Neuronal stem cell (in vitro differentiated cells): ENCODE results near the gene FMO4. TPM values are rescaled to one million over a fixed set of nuclear protein-coding genes. Genes with fewer than 3 reads are reported as not detected.

Experiments
- DNase-seq: peaks from one replicate; pipeline ENCODE4 v3.0.0-alpha.2; 2013; ENCODE audit warnings: low spot score
- H2AFZ ChIP-seq: one replicate; pipeline ENCODE4 v1.6.1; 2013; ENCODE audit warnings: mild to moderate bottlenecking, low read length, inconsistent platforms
- H2AK5ac ChIP-seq: 2 replicates; pipeline ENCODE4 v1.6.1; 2013; ENCODE audit warnings: low read depth, mild to moderate bottlenecking, inconsistent platforms, low read length, moderate library complexity, mixed read lengths
- H2BK120ac ChIP-seq: 2 replicates; pipeline ENCODE4 v1.6.1; 2013; ENCODE audit warnings: low read depth, mild to moderate bottlenecking, inconsistent platforms, low read length, moderate library complexity, mixed read lengths
- H2BK12ac ChIP-seq: one replicate; pipeline ENCODE4 v1.6.1; 2013; ENCODE audit warnings: low read length, inconsistent platforms
- H2BK15ac ChIP-seq: 2 replicates; pipeline ENCODE4 v1.6.1; 2013; ENCODE audit warnings: mild to moderate bottlenecking, low read length, inconsistent platforms, mixed read lengths
- H2BK5ac ChIP-seq: one replicate; pipeline ENCODE4 v1.6.1; 2013; ENCODE audit warnings: inconsistent platforms, mild to moderate bottlenecking, low read length, moderate library complexity
- H3K14ac ChIP-seq: one replicate; pipeline ENCODE4 v1.6.1; 2013; ENCODE audit warnings: low read length, inconsistent platforms
- H3K18ac ChIP-seq: 2 replicates; pipeline ENCODE4 v1.6.1; 2013; ENCODE audit warnings: low read length, inconsistent platforms
- H3K23ac ChIP-seq: 2 replicates; pipeline ENCODE4 v1.6.1; 2013; ENCODE audit warnings: low read depth, mild to moderate bottlenecking, mixed read lengths, low read length, inconsistent platforms; ENCODE audit not compliant: poor library complexity
- H3K27ac ChIP-seq: replicated peaks from 3 replicates; pipeline ENCODE4 v1.5.1; 2013; ENCODE audit warnings: low read length, inconsistent platforms
- H3K27me3 ChIP-seq, 3 experiments: 2 replicates each; pipeline ENCODE4 v1.6.1; 2013; ENCODE audit warnings: low read length in 3 of 3, mild to moderate bottlenecking in 2 of 3, inconsistent platforms in 1 of 3, low read depth in 1 of 3, mixed read lengths in 1 of 3, moderate library complexity in 1 of 3; ENCODE audit not compliant: control insufficient read depth in 3 of 3, insufficient read depth in 3 of 3
- H3K36me3 ChIP-seq, 2 donors: replicated peaks in 1 of 2; 2 replicates each; pipeline ENCODE4 v1.6.1; 2013; ENCODE audit warnings: low read length in 2 of 2; ENCODE audit not compliant: control insufficient read depth in 2 of 2, insufficient read depth in 2 of 2
- H3K4ac ChIP-seq: 2 replicates; pipeline ENCODE4 v1.6.1; 2013; ENCODE audit warnings: inconsistent platforms, mild to moderate bottlenecking, low read length, moderate library complexity
- H3K4me1 ChIP-seq, 2 donors: 1 replicate in 1 of 2; 2 replicates in 1 of 2; pipeline ENCODE4 v1.6.1; 2013; ENCODE audit warnings: low read length in 2 of 2, low read depth in 1 of 2; ENCODE audit not compliant: control insufficient read depth in 2 of 2, insufficient read depth in 1 of 2
- H3K4me2 ChIP-seq: one replicate; pipeline ENCODE4 v1.6.1; 2013; ENCODE audit warnings: mild to moderate bottlenecking, low read length, inconsistent platforms; ENCODE audit not compliant: insufficient read depth, poor library complexity, severe bottlenecking
- H3K4me3 ChIP-seq, 2 donors: 2 replicates each; pipeline ENCODE4 v1.5.1; 2013; ENCODE audit warnings: low read length in 2 of 2, mild to moderate bottlenecking in 2 of 2, inconsistent platforms in 1 of 2, moderate library complexity in 1 of 2
- H3K79me1 ChIP-seq: one replicate; pipeline ENCODE4 v1.6.1; 2013; ENCODE audit warnings: low read depth, mild to moderate bottlenecking, inconsistent platforms, low read length, moderate library complexity
- H3K9ac ChIP-seq: one replicate; pipeline ENCODE4 v1.6.1; 2013; ENCODE audit warnings: mild to moderate bottlenecking, low read depth, low read length, inconsistent platforms; ENCODE audit not compliant: poor library complexity
- H3K9me3 ChIP-seq, 2 donors: replicated peaks in 1 of 2; 2 replicates each; pipeline versions ENCODE3 to v1.6.1; 2013; ENCODE audit warnings: low read length in 2 of 2, mild to moderate bottlenecking in 2 of 2, inconsistent platforms in 1 of 2, low read depth in 1 of 2, mixed read lengths in 1 of 2, moderate library complexity in 1 of 2; ENCODE audit not compliant: control insufficient read depth in 2 of 2, insufficient read depth in 1 of 2
- H4K8ac ChIP-seq: one replicate; pipeline ENCODE4 v1.6.1; 2013; ENCODE audit warnings: low read depth, mild to moderate bottlenecking, inconsistent platforms, low read length, moderate library complexity
- H4K91ac ChIP-seq: one replicate; pipeline ENCODE4 v1.6.1; 2013; ENCODE audit warnings: low read length, low read depth, mild to moderate bottlenecking, inconsistent platforms; ENCODE audit not compliant: poor library complexity
- WGBS, 2 donors: extraction: QIAGEN DNeasy Blood & Tissue Kit; methylation state at CpG; one replicate each; pipeline ENCODE4 v1.1.7; 2013; ENCODE audit warnings: missing lambda C conversion rate in 2 of 2, mixed read lengths in 1 of 2; ENCODE audit not compliant: insufficient read length in 2 of 2, insufficient replicate concordance in 1 of 2; ENCODE audit errors: extremely low coverage in 2 of 2; 5-methylcytosine and 5-hydroxymethylcytosine counted together
- polyA plus RNA-seq, 2 experiments: library from polyadenylated mRNA; stranded (reverse); fragments of 200-250 nt; gene quantifications; one replicate each; pipeline ENCODE4 v1.2.3, GENCODE V29; 2013

The FMO4 gene, protein sequence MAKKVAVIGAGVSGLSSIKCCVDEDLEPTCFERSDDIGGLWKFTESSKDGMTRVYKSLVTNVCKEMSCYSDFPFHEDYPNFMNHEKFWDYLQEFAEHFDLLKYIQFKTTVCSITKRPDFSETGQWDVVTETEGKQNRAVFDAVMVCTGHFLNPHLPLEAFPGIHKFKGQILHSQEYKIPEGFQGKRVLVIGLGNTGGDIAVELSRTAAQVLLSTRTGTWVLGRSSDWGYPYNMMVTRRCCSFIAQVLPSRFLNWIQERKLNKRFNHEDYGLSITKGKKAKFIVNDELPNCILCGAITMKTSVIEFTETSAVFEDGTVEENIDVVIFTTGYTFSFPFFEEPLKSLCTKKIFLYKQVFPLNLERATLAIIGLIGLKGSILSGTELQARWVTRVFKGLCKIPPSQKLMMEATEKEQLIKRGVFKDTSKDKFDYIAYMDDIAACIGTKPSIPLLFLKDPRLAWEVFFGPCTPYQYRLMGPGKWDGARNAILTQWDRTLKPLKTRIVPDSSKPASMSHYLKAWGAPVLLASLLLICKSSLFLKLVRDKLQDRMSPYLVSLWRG
- polyA plus RNA-seq (2013, experiment 1 of 2): 1.6 TPM
- polyA plus RNA-seq (2013, experiment 2 of 2): 1.5 TPM

DNA sequence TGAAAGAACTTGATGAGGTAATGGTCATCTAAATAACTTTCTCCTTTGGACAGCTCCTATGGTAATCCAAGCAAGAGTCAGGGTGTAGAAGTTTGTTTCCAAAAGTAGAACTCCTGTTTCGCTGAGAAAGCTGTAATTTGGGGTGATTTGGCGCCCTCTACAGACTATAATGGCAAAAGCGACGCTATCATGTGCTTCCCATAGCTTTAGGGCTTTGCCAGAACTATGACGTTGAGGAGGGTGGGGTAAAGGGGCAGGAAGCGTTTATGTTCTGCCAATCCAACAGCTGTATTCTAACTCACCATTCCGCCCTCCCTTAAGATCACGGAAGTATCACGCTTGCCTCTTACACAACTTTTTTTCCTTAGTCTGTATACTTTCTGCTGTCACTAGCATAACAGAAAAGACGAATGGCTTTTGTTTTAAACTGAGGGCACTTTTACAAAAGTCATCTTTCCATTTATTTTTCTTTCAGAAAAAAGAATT is at the start of gene FMO4:
Gene FMO4, plus strand, starts transcription at position 349 of the 486 bp plus-strand sequence. CDS start 5,643 bp downstream, outside the sequence.
- H3K4me3 ChIP-seq: peak within 1 kb of the TSS in 1 of 2 donors; percentile 30

DNA sequence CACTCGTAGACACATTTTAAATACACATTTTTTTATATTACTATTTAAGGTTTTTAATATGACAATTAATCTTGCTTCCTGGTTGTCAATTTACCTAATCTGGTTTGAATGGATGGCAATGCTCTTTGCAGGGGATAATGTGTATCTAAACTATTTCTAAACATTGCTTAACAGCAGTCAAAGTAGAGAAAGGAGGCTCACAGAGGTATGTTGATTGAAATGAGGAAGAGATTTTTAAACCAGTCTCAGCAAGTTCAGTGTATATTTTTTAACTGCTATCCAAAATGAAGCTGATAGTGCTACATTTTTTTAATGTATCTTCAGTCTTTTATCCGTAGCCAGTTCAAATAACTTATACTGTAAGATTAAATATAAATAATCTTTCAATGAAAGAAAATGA is 48.3 kb upstream of the FMO4 start:
- no peak for DNase-seq
- H2BK12ac ChIP-seq: no peak overlapping the region
- no peak overlapping the region for H3K14ac ChIP-seq
- no peak overlapping the region for H3K18ac ChIP-seq
- H3K4me1 ChIP-seq: no peaks in the 10 kb centered on the region
- H3K36me3 ChIP-seq: no peaks in the 10 kb centered on the region
- no peak overlapping the region for H2BK120ac ChIP-seq
- H3K4me3 ChIP-seq: no peak overlapping the region
- H2BK15ac ChIP-seq: no peak overlapping the region
- H2BK5ac ChIP-seq: no peak overlapping the region
- no peak overlapping the region for H3K23ac ChIP-seq
- no peak overlapping the region for H3K4ac ChIP-seq
- no peak overlapping the region for H4K91ac ChIP-seq
- no peak overlapping the region for H3K4me2 ChIP-seq
- no peak overlapping the region for H2AFZ ChIP-seq
- no peak overlapping the region for H4K8ac ChIP-seq
- no peak overlapping the region for H2AK5ac ChIP-seq
- no CpG with 5 or more reads among the region's 2 CpGs for WGBS, 2 donors
- H3K9me3 ChIP-seq: no peaks in the 10 kb centered on the region
- H3K9ac ChIP-seq: no peak overlapping the region
- H3K27ac ChIP-seq: no peak overlapping the region
- no peaks in the 10 kb centered on the region for H3K79me1 ChIP-seq
- no peaks in the 10 kb centered on the region for H3K27me3 ChIP-seq

More for the DNA sequence above, at the start of gene FMO4:
- Histone ChIP-seq H3K18ac (no peak within 1 kb of the TSS), H2BK15ac (no peak within 1 kb of the TSS), H3K14ac (no peak within 1 kb of the TSS), H2AFZ (peak within 1 kb of the TSS; percentile 81), H3K27ac (no peak within 1 kb of the TSS), H2BK120ac (no peak within 1 kb of the TSS), H2AK5ac (no peak within 1 kb of the TSS), H3K9ac (no peak within 1 kb of the TSS), H3K36me3 (no peaks in the 10 kb centered on the region), H3K9me3 (peaks cover 0 to 2% of the 10 kb centered on the region in 2 donors), H3K27me3 (no peaks in the 10 kb centered on the region), H2BK12ac (no peak within 1 kb of the TSS), H4K91ac (no peak within 1 kb of the TSS), H3K4me2 (no peak within 1 kb of the TSS), H3K4me1 (peaks cover 0 to 3% of the 10 kb centered on the region in 2 donors), H4K8ac (no peak within 1 kb of the TSS), H2BK5ac (no peak within 1 kb of the TSS), H3K23ac (no peak within 1 kb of the TSS), H3K4ac (no peak within 1 kb of the TSS), H3K79me1 (no peaks in the 10 kb centered on the region)
- WGBS, 2 donors: no CpG with 5 or more reads among the region's 10 CpGs
- peak; percentile 88 for DNase-seq

GRCh38 chr1:171266930-171267329 is 47.1 kb upstream of the FMO4 start:
- no peak overlapping the region for H2BK120ac ChIP-seq
- H3K4me3 ChIP-seq: no peak overlapping the region
- no peak overlapping the region for H3K14ac ChIP-seq
- no peak overlapping the region for H4K8ac ChIP-seq
- H3K9me3 ChIP-seq: no peaks in the 10 kb centered on the region
- H2AFZ ChIP-seq: no peak overlapping the region
- H2BK12ac ChIP-seq: no peak overlapping the region
- H2AK5ac ChIP-seq: no peak overlapping the region
- H3K18ac ChIP-seq: no peak overlapping the region
- no peak overlapping the region for H3K9ac ChIP-seq
- H3K4me1 ChIP-seq: no peaks in the 10 kb centered on the region
- DNase-seq: no peak
- H3K79me1 ChIP-seq: no peaks in the 10 kb centered on the region
- no peak overlapping the region for H3K4ac ChIP-seq
- H3K36me3 ChIP-seq: no peaks in the 10 kb centered on the region
- H2BK5ac ChIP-seq: no peak overlapping the region
- H4K91ac ChIP-seq: no peak overlapping the region
- no peak overlapping the region for H3K27ac ChIP-seq
- no peak overlapping the region for H2BK15ac ChIP-seq
- H3K27me3 ChIP-seq: no peaks in the 10 kb centered on the region
- H3K4me2 ChIP-seq: no peak overlapping the region
- WGBS, 2 donors: no CpG with 5 or more reads among the region's 4 CpGs
- H3K23ac ChIP-seq: no peak overlapping the region

- no peak overlapping the region for H2BK5ac ChIP-seq
- H3K36me3 ChIP-seq: no peaks in the 10 kb centered on the region
- no peak overlapping the region for H3K9ac ChIP-seq
- no peak overlapping the region for H2BK120ac ChIP-seq
- no peak overlapping the region for H3K23ac ChIP-seq
- no peak overlapping the region for H2AK5ac ChIP-seq
- H3K4ac ChIP-seq: no peak overlapping the region
- no peak overlapping the region for H2AFZ ChIP-seq
- H3K18ac ChIP-seq: no peak overlapping the region
- no peaks in the 10 kb centered on the region for H3K27me3 ChIP-seq
- H3K4me3 ChIP-seq: no peak overlapping the region
- H3K4me2 ChIP-seq: no peak overlapping the region
- DNase-seq: no peak
- H4K8ac ChIP-seq: no peak overlapping the region
- no peaks in the 10 kb centered on the region for H3K9me3 ChIP-seq
- no peak overlapping the region for H4K91ac ChIP-seq
- H3K79me1 ChIP-seq: no peaks in the 10 kb centered on the region
- no CpG with 5 or more reads among the region's 1 CpG for WGBS, 2 donors
- no peaks in the 10 kb centered on the region for H3K4me1 ChIP-seq
- H2BK15ac ChIP-seq: no peak overlapping the region
- H3K14ac ChIP-seq: no peak overlapping the region
- no peak overlapping the region for H3K27ac ChIP-seq
- no peak overlapping the region for H2BK12ac ChIP-seq
These were observed 46.6 kb upstream of the FMO4 start for GRCh38 chr1:171267391-171267790.
